ENCODE measurements around the gene BRSK2.

BRSK2 gene

GRCh38 chr11:1493650-1494244 lies 104.0 kb downstream of the BRSK2 start:
- no peak for ATAC-seq
- TF ChIP-seq PPARA (CRISPR knock-in tag; IDR thresholded peaks at IDR 0.05; ENCODE audit: borderline replicate concordance) (no peak), ARNTL (CRISPR knock-in tag; IDR thresholded peaks at IDR 0.05; ENCODE audit: borderline replicate concordance, low read depth) (no peak), BACH2 (CRISPR knock-in tag; IDR thresholded peaks at IDR 0.05; ENCODE audit: borderline replicate concordance) (no peak), ZFP30 (CRISPR knock-in tag; IDR thresholded peaks at IDR 0.05) (no peak), ZNF70 (CRISPR knock-in tag; IDR thresholded peaks at IDR 0.05) (no peak), OSR1 (CRISPR knock-in tag; IDR thresholded peaks at IDR 0.05) (no peak), CSRNP3 (CRISPR knock-in tag; IDR thresholded peaks at IDR 0.05) (no peak), ISL1 (CRISPR knock-in tag; IDR thresholded peaks at IDR 0.05) (no peak), RARB (CRISPR knock-in tag; IDR thresholded peaks at IDR 0.05) (no peak), GLIS3 (CRISPR knock-in tag; IDR thresholded peaks at IDR 0.05) (no peak), ZNF8 (CRISPR knock-in tag; IDR thresholded peaks at IDR 0.05) (no peak), ZC3H10 (CRISPR knock-in tag; IDR thresholded peaks at IDR 0.05) (no peak), CREB5 (CRISPR knock-in tag; IDR thresholded peaks at IDR 0.05; ENCODE audit: low read depth) (no peak), SNAI2 (CRISPR knock-in tag; IDR thresholded peaks at IDR 0.05) (no peak), PATZ1 (CRISPR knock-in tag; IDR thresholded peaks at IDR 0.05; ENCODE audit: borderline replicate concordance) (no peak), ZFP3 (CRISPR knock-in tag; IDR thresholded peaks at IDR 0.05) (no peak), TCF4 (CRISPR knock-in tag; IDR thresholded peaks at IDR 0.05; ENCODE audit: borderline replicate concordance) (no peak), TOX (CRISPR knock-in tag; IDR thresholded peaks at IDR 0.05; ENCODE audit: borderline replicate concordance) (no peak), ZNF565 (CRISPR knock-in tag; conservative IDR thresholded peaks at IDR 0.05; ENCODE audit: low read depth) (no peak), CSDC2 (CRISPR knock-in tag; IDR thresholded peaks at IDR 0.05) (no peak)

GRCh38 chr11:1494650-1495049 lies 104.9 kb downstream of the BRSK2 start:
- no peak for ATAC-seq
- TF ChIP-seq ESRRG (CRISPR knock-in tag; IDR thresholded peaks at IDR 0.05) (no peak), CSDC2 (CRISPR knock-in tag; IDR thresholded peaks at IDR 0.05) (no peak), PATZ1 (CRISPR knock-in tag; IDR thresholded peaks at IDR 0.05; ENCODE audit: borderline replicate concordance) (no peak), TOX (CRISPR knock-in tag; IDR thresholded peaks at IDR 0.05; ENCODE audit: borderline replicate concordance) (no peak), CREB5 (CRISPR knock-in tag; IDR thresholded peaks at IDR 0.05; ENCODE audit: low read depth) (no peak), SNAI2 (CRISPR knock-in tag; IDR thresholded peaks at IDR 0.05) (no peak), ZNF8 (CRISPR knock-in tag; IDR thresholded peaks at IDR 0.05) (no peak), GLIS3 (CRISPR knock-in tag; IDR thresholded peaks at IDR 0.05) (no peak), TCF4 (CRISPR knock-in tag; IDR thresholded peaks at IDR 0.05; ENCODE audit: borderline replicate concordance) (no peak), ZNF565 (CRISPR knock-in tag; conservative IDR thresholded peaks at IDR 0.05; ENCODE audit: low read depth) (no peak), OSR1 (CRISPR knock-in tag; IDR thresholded peaks at IDR 0.05) (no peak), ZC3H10 (CRISPR knock-in tag; IDR thresholded peaks at IDR 0.05) (no peak)

GRCh38 chr11:1496091-1496760 lies 106.5 kb downstream of the BRSK2 start:
- no peak for TF ChIP-seq ESRRG (CRISPR knock-in tag; IDR thresholded peaks at IDR 0.05)
- no peak for TF ChIP-seq ZFP3 (CRISPR knock-in tag; IDR thresholded peaks at IDR 0.05)
- ATAC-seq, result no peak

Measured in SK-N-SH treated with all-trans-retinoic acid at 6 μM for 48 hours (cell line).